Neural cell (in vitro differentiated cells): ENCODE results near the gene FARP2. TPM values are rescaled to one million over a fixed set of nuclear protein-coding genes. Genes with fewer than 3 reads are reported as not detected.

Experiments used
- H2AFZ ChIP-seq: fragments of 200-600, 300-800 bp; sonication (generic), shearing (Covaris generic); 2 replicates; pipeline ENCODE4 v1.6.0; 2014; ENCODE audit warnings: low read depth, mild to moderate bottlenecking, antibody characterized with exemption, low read length, moderate library complexity
- H3F3A ChIP-seq: fragments of 200-600 bp; shearing (Covaris generic); 2 replicates; pipeline ENCODE4 v1.6.1; 2016; ENCODE audit warnings: mild to moderate bottlenecking, moderate library complexity, mixed read lengths, antibody characterized with exemption, low read length; ENCODE audit not compliant: insufficient read depth, poor library complexity, severe bottlenecking
- H3K27ac ChIP-seq: fragments of 200-600, 300-800 bp; sonication (generic), shearing (Covaris generic); 2 replicates; pipeline ENCODE4 v1.5.1; 2014; ENCODE audit warnings: mild to moderate bottlenecking, low read length, moderate library complexity
- H3K27me3 ChIP-seq: fragments of 300-800, 200-600 bp; sonication (generic), shearing (Covaris generic); 2 replicates; pipeline ENCODE4 v1.6.0; 2014; ENCODE audit warnings: mild to moderate bottlenecking, low read depth, low read length, moderate library complexity; ENCODE audit not compliant: insufficient read depth
- H3K36me3 ChIP-seq: fragments of 300-800, 200-600 bp; sonication (generic), shearing (Covaris generic); 2 replicates; pipeline ENCODE4 v1.5.1; 2014; ENCODE audit warnings: mild to moderate bottlenecking, antibody characterized with exemption, low read length, moderate library complexity; ENCODE audit not compliant: insufficient read depth
- H3K4me2 ChIP-seq: fragments of 300-800, 200-600 bp; sonication (generic), shearing (Covaris generic); 2 replicates; pipeline ENCODE4 v1.6.0; 2014; ENCODE audit warnings: mild to moderate bottlenecking, low read length
- H3K4me3 ChIP-seq: fragments of 300-800, 200-600 bp; sonication (generic), shearing (Covaris generic); 2 replicates; pipeline ENCODE4 v1.5.1; 2014; ENCODE audit warnings: mild to moderate bottlenecking, low read length, moderate library complexity
- H3K79me2 ChIP-seq: fragments of 200-600 bp; shearing (Covaris generic); replicated peaks from 2 replicates; pipeline ENCODE4 v1.6.0; 2014; ENCODE audit warnings: mild to moderate bottlenecking, low read length, moderate library complexity; ENCODE audit not compliant: insufficient read depth
- H3K9ac ChIP-seq: fragments of 300-800, 200-600 bp; sonication (generic), shearing (Covaris generic); 2 replicates; pipeline ENCODE4 v1.6.1; 2016; ENCODE audit warnings: mild to moderate bottlenecking, low read length, mixed read lengths
- H3K9me2 ChIP-seq: fragments of 200-600 bp; shearing (Covaris generic); 2 replicates; pipeline ENCODE4 v1.6.1; 2016; ENCODE audit warnings: mild to moderate bottlenecking, low read length, mixed read lengths; ENCODE audit not compliant: insufficient read depth
- H3K9me3 ChIP-seq: fragments of 200-600, 300-800 bp; sonication (generic), shearing (Covaris generic); 2 replicates; pipeline ENCODE4 v1.6.1; 2016; ENCODE audit warnings: mild to moderate bottlenecking, mixed run types, low read length, moderate library complexity, mixed read lengths
- H4K20me1 ChIP-seq: fragments of 200-600 bp; shearing (Covaris generic); 2 replicates; pipeline ENCODE4 v1.6.1; 2016; ENCODE audit warnings: mild to moderate bottlenecking, mixed run types; ENCODE audit not compliant: insufficient read depth
- EP300 ChIP-seq: fragments of 450-650 bp; conservative IDR thresholded peaks from 2 replicates; pipeline ENCODE4 v1.6.1; 2014; ENCODE audit warnings: antibody characterized with exemption, mild to moderate bottlenecking, moderate library complexity; ENCODE audit not compliant: poor library complexity, severe bottlenecking
- EZH2 ChIP-seq: fragments of 200-600, 300-800 bp; shearing (Covaris generic), sonication (generic); IDR thresholded peaks from 2 replicates; pipeline ENCODE4 v1.6.1; 2014; ENCODE audit warnings: antibody characterized with exemption, low read length, borderline replicate concordance, mild to moderate bottlenecking; ENCODE audit not compliant: insufficient read depth, poor library complexity, severe bottlenecking
- MXI1 ChIP-seq: fragments of 450-650 bp; conservative IDR thresholded peaks from 2 replicates; pipeline ENCODE4 v1.6.1; 2014; ENCODE audit warnings: antibody characterized with exemption, mild to moderate bottlenecking; ENCODE audit not compliant: poor library complexity, severe bottlenecking
- POLR2AphosphoS5 ChIP-seq: IDR thresholded peaks from 2 replicates; pipeline ENCODE4 v1.6.1; 2012
- RAD21 ChIP-seq: fragments of 450-650 bp; conservative IDR thresholded peaks from 2 replicates; pipeline ENCODE4 v1.6.1; 2014; ENCODE audit warnings: antibody characterized with exemption, mild to moderate bottlenecking, moderate library complexity
- SMC3 ChIP-seq: fragments of 450-650 bp; conservative IDR thresholded peaks from 2 replicates; pipeline ENCODE4 v1.6.1; 2014; ENCODE audit warnings: antibody characterized with exemption, mild to moderate bottlenecking, moderate library complexity; ENCODE audit not compliant: poor library complexity
- TAF1 ChIP-seq: IDR thresholded peaks from 2 replicates; pipeline ENCODE4 v1.6.1; 2012; ENCODE audit warnings: low read depth
- polyA plus RNA-seq: library from polyadenylated mRNA; depleted of rRNA; stranded (reverse); fragments of >200 nt; gene quantifications from 2 replicates; pipeline ENCODE4 v1.2.3, GENCODE V29; 2014
- TF ChIP-seq, protein P1 (sequence below): fragments of 450-650 bp; IDR thresholded peaks from 2 replicates; pipeline ENCODE4 v1.5.1; 2014; ENCODE audit warnings: antibody characterized with exemption, mild to moderate bottlenecking, moderate library complexity; ENCODE audit not compliant: poor library complexity, severe bottlenecking
- TF ChIP-seq, protein P2 (sequence below): IDR thresholded peaks from 2 replicates; pipeline ENCODE4 v1.6.1; 2012; ENCODE audit warnings: borderline replicate concordance

The FARP2 gene
- polyA plus RNA-seq, 1 donor from 2014 or later: 13.3 TPM

DNA sequence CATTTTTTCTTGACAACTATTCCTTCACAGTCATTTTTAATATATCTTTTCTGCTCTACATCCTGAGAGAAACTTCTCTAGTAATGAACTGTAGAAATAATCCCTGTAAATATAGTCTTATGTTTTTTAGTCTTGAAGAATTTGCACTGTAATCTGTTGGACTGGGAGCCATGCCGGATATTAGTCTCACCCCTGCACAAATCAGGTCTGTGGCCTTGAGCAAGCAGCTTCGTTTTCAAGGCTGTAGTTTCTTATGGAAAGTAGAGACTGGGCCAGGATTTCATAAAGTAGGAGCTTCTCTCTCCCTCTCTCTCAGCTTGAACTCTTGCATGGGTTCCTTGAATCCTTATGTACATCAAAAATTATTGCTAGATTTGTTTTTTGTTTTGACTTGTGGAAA lies 8.7 kb downstream of the FARP2 start:
- Histone ChIP-seq H3K4me2 (no peak overlapping the region), H3K9ac (no peak overlapping the region), H3K79me2 (peaks cover 4% of the 10 kb centered on the region), H3K9me3 (no peaks in the 10 kb centered on the region), H3K27ac (no peak overlapping the region), H3K27me3 (no peaks in the 10 kb centered on the region), H3F3A (no peaks in the 10 kb centered on the region), H4K20me1 (no peaks in the 10 kb centered on the region), H3K9me2 (no peaks in the 10 kb centered on the region), H2AFZ (no peak overlapping the region), H3K36me3 (no peaks in the 10 kb centered on the region), H3K4me3 (no peak overlapping the region)
- TF ChIP-seq, protein P1, sequence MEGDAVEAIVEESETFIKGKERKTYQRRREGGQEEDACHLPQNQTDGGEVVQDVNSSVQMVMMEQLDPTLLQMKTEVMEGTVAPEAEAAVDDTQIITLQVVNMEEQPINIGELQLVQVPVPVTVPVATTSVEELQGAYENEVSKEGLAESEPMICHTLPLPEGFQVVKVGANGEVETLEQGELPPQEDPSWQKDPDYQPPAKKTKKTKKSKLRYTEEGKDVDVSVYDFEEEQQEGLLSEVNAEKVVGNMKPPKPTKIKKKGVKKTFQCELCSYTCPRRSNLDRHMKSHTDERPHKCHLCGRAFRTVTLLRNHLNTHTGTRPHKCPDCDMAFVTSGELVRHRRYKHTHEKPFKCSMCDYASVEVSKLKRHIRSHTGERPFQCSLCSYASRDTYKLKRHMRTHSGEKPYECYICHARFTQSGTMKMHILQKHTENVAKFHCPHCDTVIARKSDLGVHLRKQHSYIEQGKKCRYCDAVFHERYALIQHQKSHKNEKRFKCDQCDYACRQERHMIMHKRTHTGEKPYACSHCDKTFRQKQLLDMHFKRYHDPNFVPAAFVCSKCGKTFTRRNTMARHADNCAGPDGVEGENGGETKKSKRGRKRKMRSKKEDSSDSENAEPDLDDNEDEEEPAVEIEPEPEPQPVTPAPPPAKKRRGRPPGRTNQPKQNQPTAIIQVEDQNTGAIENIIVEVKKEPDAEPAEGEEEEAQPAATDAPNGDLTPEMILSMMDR: no peak
- TF ChIP-seq SMC3 (no peak), TAF1 (no peak), EP300 (no peak), RAD21 (no peak), EZH2 (no peak), POLR2AphosphoS5 (no peak)
- TF ChIP-seq, protein P2, sequence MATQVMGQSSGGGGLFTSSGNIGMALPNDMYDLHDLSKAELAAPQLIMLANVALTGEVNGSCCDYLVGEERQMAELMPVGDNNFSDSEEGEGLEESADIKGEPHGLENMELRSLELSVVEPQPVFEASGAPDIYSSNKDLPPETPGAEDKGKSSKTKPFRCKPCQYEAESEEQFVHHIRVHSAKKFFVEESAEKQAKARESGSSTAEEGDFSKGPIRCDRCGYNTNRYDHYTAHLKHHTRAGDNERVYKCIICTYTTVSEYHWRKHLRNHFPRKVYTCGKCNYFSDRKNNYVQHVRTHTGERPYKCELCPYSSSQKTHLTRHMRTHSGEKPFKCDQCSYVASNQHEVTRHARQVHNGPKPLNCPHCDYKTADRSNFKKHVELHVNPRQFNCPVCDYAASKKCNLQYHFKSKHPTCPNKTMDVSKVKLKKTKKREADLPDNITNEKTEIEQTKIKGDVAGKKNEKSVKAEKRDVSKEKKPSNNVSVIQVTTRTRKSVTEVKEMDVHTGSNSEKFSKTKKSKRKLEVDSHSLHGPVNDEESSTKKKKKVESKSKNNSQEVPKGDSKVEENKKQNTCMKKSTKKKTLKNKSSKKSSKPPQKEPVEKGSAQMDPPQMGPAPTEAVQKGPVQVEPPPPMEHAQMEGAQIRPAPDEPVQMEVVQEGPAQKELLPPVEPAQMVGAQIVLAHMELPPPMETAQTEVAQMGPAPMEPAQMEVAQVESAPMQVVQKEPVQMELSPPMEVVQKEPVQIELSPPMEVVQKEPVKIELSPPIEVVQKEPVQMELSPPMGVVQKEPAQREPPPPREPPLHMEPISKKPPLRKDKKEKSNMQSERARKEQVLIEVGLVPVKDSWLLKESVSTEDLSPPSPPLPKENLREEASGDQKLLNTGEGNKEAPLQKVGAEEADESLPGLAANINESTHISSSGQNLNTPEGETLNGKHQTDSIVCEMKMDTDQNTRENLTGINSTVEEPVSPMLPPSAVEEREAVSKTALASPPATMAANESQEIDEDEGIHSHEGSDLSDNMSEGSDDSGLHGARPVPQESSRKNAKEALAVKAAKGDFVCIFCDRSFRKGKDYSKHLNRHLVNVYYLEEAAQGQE: no peak

DNA sequence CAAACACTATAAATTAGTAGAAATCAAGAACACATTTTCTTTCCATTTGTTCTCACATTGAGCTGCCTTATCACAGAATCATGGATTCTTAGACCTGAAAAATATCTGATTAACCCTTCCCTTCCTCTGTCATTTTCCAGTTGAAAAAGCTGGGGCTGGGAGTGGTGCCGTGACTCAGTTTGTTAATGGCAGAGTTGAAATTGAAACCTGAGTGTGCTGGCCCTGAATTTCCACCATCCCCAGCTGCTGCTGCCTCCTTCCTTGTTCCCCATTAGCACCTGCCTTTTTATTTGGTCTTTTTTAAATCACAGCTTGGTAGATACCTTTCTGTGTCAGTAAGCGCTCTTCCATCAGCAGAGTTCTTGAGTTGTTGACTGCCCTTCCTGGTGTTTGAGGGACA lies 10.6 kb downstream of the FARP2 start:
- TF ChIP-seq POLR2AphosphoS5 (no peak), MXI1 (no peak), SMC3 (no peak), EZH2 (no peak), RAD21 (no peak), EP300 (no peak), TAF1 (no peak)
- TF ChIP-seq, protein P2: no peak
- TF ChIP-seq, protein P1: no peak
- H3K79me2 ChIP-seq: no peaks in the 10 kb centered on the region
- no peak overlapping the region for H3K9ac ChIP-seq
- no peak overlapping the region for H3K27ac ChIP-seq
- no peak overlapping the region for H2AFZ ChIP-seq
- no peaks in the 10 kb centered on the region for H3K36me3 ChIP-seq
- no peaks in the 10 kb centered on the region for H4K20me1 ChIP-seq
- no peaks in the 10 kb centered on the region for H3K9me2 ChIP-seq
- no peak overlapping the region for H3K4me2 ChIP-seq
- no peaks in the 10 kb centered on the region for H3F3A ChIP-seq
- H3K9me3 ChIP-seq: no peaks in the 10 kb centered on the region
- no peaks in the 10 kb centered on the region for H3K27me3 ChIP-seq
- H3K4me3 ChIP-seq: no peak overlapping the region
